Measurements from ENCODE around the gene KNG1.

KNG1 gene

DNA sequence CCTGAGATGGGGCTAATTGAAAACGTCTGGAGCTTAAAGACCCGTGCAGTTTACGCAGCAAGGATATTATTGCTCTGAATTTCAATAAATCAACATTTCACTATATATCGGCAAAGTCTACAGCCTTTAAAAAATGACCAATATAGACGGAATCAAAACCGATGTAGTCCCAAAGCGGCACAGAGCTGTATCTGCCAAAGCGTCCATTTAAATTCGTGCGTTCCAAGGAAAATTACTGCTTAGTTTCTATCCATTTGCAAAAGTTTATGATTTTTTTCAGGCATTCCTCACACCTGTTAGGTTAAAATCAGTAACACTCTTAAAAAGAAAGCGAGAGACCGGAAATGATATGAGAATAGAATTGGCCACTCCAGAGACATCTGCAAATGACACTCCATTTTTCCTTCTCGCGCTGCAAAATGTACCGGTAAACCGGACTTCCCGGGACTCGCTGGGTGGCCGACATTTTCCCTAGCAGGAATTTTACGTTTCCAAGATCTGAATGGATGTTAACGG lies 65.4 kb downstream of the KNG1 start:
- DNase-seq, result peak; percentile 67

DNA sequence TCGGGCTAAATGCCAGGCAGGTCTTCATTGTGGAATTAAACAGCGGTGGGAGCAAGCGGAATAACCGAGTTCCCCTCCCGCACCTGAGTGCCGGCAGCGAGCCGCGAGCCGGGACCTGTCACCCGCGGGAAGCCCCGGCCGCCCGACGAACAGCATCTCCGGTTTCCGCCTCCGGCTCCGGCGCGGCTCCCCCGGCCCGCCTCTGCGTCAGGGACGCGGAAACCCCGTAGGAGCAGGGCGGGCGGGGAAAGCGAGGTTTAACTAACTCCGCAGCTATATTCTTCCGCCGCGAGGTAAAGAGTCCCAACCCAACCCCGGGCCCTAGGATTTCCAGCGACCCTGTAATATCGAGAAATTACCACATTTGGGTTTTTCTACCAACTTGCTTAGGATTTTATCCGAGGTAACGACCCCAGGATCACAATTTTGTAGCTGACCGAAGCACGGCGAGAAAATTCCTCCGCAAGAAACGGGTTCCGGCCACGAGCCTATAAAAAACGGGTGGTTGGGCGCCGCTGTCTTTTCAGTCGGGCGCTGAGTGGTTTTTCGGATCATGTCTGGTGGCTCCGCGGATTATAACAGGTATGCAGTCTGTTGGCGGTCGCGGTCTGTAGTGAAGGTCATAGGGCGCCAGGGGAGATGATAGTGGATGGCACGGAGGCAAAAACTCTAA lies 66.0 kb downstream of the KNG1 start, which contains the start of gene EIF4A2:
Gene EIF4A2 (plus strand): TSS at position 520 of the 673 bp plus-strand sequence. CDS start 34 bp downstream, at position 554.
- peak; percentile 82 for DNase-seq

DNA sequence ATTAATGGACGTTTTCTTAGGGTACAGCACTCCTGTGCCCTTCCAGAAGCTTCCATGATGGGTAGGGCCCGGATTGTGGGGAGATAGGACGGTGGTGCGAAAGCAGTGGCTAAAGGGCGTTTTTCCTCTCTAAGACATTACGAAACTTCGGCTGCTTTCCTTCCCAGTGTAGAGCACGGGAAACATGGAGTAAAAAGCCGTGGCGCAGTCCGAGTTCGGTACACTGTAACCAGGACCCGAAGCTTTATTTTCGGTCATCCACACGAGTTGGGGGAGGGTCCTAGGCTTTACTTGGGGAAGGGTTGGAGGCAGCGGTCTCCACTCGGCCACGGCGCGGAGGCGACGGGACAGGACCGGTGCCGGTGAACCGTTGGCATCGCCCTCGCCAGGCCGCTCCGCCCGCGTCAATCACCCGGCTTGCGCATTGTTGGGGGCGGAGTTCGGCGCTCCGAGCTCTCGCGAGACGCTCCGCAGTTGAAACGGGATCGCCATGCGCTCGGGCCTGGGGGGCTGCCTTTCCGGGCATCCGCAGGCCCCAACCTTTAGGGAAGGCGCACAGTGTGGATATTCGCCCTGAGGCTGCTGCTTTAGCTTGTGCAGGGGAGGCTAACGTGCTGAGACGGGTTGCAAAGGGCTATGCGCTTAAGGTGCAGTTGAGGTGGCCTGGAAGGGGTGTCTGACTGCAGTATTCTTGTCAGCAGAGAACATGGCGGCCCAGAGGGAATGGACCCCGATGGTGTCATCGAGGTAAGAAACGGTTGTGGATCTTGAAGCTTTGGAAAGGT lies 66.8 kb downstream of the KNG1 start:
- DNase-seq, result peak; percentile 45

DNA sequence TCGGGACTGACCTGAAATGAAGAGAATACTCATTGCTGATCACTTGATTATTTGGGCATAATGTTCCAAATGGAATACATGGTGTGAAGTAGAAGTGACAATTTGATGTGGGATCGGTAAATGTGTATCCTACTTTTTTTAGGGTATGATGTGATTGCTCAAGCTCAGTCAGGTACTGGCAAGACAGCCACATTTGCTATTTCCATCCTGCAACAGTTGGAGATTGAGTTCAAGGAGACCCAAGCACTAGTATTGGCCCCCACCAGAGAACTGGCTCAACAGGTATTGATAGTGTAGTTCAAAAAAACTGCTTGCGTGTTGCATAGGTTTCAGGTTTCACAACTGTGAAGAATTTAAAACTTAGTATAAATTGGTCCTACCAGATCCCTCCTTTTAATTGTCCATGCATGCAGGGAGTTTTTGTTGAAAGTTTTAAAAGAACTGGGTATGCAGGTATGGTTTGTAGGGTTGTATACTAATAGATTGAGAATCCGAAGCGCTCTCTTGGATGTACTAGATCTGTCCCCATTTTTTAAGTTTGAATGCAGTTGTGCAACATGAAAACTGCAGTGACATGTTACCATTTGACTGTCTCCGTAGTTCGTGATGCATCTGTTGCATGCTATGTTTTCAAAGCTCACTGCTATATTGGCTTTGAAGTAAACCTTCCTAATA lies 67.8 kb downstream of the KNG1 start:
- DNase-seq, result no peak

DNA sequence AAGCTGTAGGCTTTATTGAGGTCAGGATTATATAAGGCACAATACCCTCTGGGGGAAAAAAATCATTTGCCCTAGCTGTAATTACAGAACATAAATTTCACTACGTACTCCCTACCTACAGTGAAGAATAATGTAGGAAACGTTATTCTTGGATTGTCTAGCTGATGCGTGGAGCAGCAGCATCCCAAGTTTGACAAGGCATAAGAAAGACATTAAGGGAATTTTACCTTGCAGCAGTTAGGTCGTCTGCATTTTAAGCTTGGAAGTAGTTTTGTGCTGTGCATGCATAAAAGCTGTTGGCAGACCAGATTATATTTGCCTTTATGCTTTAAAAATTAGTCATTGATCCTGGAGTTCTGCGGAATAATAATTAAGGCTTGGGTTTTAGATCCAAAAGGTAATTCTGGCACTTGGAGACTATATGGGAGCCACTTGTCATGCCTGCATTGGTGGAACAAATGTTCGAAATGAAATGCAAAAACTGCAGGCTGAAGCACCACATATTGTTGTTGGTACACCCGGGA lies 68.4 kb downstream of the KNG1 start:
- DNase-seq, result no peak

DNA sequence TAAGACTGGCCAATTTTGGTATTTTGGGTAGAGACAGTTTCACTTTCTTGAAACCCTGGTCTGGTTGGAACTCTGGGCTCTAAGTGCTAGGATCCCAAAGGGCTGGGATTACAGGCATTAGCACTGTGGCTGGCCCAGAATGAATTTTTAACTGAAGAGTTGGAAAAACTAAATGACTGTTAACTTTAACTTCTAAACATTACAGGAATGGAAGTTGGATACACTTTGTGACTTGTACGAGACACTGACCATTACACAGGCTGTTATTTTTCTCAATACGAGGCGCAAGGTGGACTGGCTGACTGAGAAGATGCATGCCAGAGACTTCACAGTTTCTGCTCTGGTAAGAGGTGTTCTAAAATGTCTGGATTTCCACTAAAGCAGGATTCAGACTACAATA lies 69.8 kb downstream of the KNG1 start:
- DNase-seq, result no peak

DNA sequence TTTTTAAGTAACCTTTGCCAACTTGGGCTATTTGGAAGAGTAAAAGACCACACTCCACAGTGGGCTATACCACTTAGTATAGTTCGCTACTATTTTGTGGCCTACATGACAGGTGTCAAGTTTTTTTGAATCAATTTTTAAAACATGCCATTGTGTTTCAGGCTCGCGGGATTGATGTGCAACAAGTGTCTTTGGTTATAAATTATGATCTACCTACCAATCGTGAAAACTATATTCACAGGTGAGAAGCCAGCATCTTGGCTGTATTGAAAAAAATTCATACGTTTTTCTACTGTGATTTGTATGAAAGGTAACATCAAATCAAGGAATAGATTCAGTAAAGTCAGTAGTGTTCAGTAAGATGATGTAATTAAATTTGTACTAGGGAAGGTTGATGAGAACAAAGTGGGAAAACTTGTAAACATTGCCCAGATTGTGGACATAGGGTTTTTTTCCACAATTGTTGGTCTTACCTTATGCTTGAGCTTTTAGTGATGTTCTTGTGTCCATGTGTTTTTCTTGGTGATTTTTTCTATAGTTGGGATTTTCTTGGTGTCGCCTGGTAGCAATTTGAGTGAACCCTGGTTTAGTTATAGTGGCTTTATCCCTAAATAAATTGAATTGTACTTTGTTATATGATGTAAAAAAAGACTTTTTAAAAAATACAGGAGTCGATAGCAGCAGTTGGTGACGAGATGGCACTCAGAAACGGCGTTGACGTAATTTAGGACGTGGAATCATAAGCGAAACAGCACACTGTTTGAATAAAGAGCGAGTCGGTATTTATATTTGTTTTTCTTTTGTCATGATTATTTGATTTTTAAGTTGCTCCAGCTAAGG lies 70.7 kb downstream of the KNG1 start:
- DNase-seq, result no peak

DNA sequence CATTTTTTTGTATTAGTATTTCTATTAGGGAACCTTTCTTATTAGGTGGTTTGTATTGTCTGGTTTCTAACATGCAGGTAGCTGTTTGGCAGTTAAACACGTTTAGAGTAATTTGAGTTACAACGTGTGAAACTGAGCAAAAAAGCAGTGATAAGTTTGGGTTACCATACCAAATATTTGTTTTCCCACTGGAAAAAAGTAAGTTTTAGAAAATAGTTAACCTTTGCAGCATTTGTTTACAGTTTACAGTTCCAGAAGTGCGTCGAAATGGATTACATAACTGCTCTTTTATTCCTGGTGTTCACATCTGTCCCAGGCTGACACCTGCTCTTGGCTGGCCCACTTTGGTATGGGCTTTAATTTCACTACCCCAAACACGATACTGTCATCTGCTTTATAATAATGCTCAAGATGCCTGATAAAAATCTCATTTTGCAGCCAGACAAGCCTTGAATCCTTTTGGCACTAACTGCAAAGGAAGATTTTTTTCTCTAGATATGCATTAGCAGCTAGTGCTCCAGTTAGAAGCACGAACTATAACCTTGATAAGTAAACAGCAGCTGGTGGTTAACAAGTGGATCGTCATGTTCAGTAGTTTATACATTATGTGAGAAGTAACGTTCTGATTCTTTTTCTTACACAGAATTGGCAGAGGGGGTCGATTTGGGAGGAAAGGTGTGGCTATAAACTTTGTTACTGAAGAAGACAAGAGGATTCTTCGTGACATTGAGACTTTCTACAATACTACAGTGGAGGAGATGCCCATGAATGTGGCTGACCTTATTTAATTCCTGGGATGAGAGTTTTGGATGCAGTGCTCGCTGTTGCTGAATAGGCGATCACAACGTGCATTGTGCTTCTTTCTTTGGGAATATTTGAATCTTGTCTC lies 71.6 kb downstream of the KNG1 start:
- DNase-seq, result no peak

DNA sequence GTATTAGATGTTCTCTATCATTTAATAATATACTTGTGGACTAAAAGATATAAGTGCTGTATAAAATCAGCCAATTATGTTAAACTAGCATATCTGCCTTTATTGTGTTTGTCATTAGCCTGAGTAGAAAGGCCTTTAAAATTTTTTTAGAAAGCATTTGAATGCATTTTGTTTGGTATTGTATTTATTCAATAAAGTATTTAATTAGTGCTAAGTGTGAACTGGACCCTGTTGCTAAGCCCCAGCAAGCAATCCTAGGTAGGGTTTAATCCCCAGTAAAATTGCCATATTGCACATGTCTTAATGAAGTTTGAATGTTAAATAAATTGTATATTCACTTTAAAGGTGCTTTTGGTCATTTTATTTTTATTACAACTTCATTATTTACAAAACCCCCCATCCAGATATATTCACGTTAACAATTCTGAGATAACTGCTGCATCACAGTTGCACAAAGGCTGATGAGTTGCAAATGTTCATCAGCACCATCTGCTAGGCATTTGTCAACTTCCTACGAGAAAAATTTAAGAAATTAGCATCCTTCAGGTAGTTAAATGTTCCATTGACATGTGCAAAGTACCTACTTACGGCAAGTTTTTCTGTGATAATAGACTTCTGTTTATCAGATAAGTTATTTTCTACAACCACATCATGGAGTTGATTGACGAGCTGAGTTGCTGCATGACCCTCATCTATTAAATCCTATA lies 72.5 kb downstream of the KNG1 start:
- no peak for DNase-seq

DNA sequence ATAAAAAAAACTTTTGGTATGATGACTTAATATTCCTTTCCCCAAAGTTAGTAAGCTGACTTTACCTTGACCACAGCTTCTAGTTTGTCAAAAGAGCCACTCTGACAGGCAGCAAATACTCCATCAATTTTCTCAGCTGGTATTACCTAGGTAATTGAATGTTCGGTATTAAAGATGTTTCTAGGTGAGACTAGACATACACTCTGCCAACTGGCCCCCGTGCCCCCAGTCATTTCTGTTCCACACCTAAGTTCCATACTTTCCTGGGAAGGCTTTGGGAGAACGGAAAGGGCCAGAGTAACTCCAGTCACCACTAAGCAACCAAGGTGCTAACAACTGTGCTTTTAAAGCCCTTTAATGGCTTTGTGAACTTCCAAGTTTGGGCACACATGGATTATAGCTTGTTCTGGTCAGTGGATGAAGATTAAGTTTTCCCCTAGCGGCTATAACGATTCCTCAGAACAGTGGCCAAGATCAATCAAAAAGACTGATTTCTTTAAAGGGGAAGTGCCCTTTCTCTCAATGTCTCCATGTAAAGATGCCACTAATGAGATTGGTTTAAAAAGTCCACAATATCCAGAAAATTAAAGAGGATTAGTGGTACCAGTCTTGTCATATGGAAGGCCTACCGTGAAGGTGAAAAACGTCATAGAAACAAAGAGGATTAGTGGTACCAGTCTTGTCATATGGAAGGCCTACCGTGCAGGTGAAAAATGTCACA lies 73.3 kb downstream of the KNG1 start:
- no peak for DNase-seq

Measured in NCI-H510A treated with DMSO at 0.1 percent for 48 hours (cell line).